ENCODE measurements around the gene FGD6.
"Not testable (repeated sequence)": the region's sequence is repeated elsewhere in the genome, so short reads cannot be mapped to it uniquely, and the experiment has no call there.

The FGD6 gene

GRCh38 chr12:95096852-95097251, 120.4 kb downstream of the FGD6 start:
- TF ChIP-seq CTCF (IDR thresholded peaks at IDR 0.05; ENCODE audit: low read depth, low read length, missing control alignments) = no peak
- DNase-seq (ENCODE audit: low read depth) = no peak
- no peak overlapping the region for H3K4me3 ChIP-seq (ENCODE audit: low read depth, low read length)
- in situ Hi-C loops (cut with HindIII; ENCODE audit: low sequenced_read_pairs) = no loop called here

GRCh38 chr12:95096378-95096777, 120.9 kb downstream of the FGD6 start:
- in situ Hi-C loops (cut with HindIII; ENCODE audit: low sequenced_read_pairs) = no loop called here
- TF ChIP-seq CTCF (IDR thresholded peaks at IDR 0.05; ENCODE audit: low read depth, low read length, missing control alignments) = no peak
- DNase-seq (ENCODE audit: low read depth) = no peak
- no peak overlapping the region for H3K4me3 ChIP-seq (ENCODE audit: low read depth, low read length)

GRCh38 chr12:95095866-95096265, 121.4 kb downstream of the FGD6 start:
- in situ Hi-C loops (cut with HindIII; ENCODE audit: low sequenced_read_pairs); DNase-seq (ENCODE audit: low read depth); H3K4me3 ChIP-seq (ENCODE audit: low read depth, low read length): not testable (repeated sequence)

GRCh38 chr12:95089462-95089861, 127.8 kb downstream of the FGD6 start:
- no peak for TF ChIP-seq CTCF (IDR thresholded peaks at IDR 0.05; ENCODE audit: low read depth, low read length, missing control alignments)
- no peak overlapping the region for H3K4me3 ChIP-seq (ENCODE audit: low read depth, low read length)
- no peak for DNase-seq (ENCODE audit: low read depth)
- in situ Hi-C loops (cut with HindIII; ENCODE audit: low sequenced_read_pairs) = no loop called here

GRCh38 chr12:95088379-95088778, 128.9 kb downstream of the FGD6 start:
- in situ Hi-C loops (cut with HindIII; ENCODE audit: low sequenced_read_pairs) = no loop called here
- no peak for DNase-seq (ENCODE audit: low read depth)

GRCh38 chr12:95085612-95086011, 131.7 kb downstream of the FGD6 start:
- no peak for TF ChIP-seq CTCF (IDR thresholded peaks at IDR 0.05; ENCODE audit: low read depth, low read length, missing control alignments)
- in situ Hi-C loops (cut with HindIII; ENCODE audit: low sequenced_read_pairs) = no loop called here
- H3K4me3 ChIP-seq (ENCODE audit: low read depth, low read length) = no peak overlapping the region
- DNase-seq (ENCODE audit: low read depth) = no peak

More at GRCh38 chr12:95088379-95088778, 128.9 kb downstream of the FGD6 start:
- H3K4me3 ChIP-seq (ENCODE audit: low read depth, low read length) = no peak overlapping the region
- TF ChIP-seq CTCF (IDR thresholded peaks at IDR 0.05; ENCODE audit: low read depth, low read length, missing control alignments) = no peak

GRCh38 chr12:95083938-95084337, 133.3 kb downstream of the FGD6 start:
- no peak for TF ChIP-seq CTCF (IDR thresholded peaks at IDR 0.05; ENCODE audit: low read depth, low read length, missing control alignments)
- H3K4me3 ChIP-seq (ENCODE audit: low read depth, low read length) = no peak overlapping the region
- DNase-seq (ENCODE audit: low read depth) = peak; percentile 84
- in situ Hi-C loops (cut with HindIII; ENCODE audit: low sequenced_read_pairs) = no loop called here
